Stimulated activated CD8-positive, alpha-beta memory T cell treated with anti-CD3 and anti-CD28 coated beads, Interleukin-12 subunit alpha, Interleukin-12 subunit beta, amount 100 ng/mL, for 24 hours (primary cell): ENCODE results near the gene MRRF.

Experiments used
- DNase-seq: peaks from one replicate; pipeline ENCODE4 v3.0.0-alpha.2; 2020; ENCODE audit errors: extremely low read depth

Gene MRRF

DNA sequence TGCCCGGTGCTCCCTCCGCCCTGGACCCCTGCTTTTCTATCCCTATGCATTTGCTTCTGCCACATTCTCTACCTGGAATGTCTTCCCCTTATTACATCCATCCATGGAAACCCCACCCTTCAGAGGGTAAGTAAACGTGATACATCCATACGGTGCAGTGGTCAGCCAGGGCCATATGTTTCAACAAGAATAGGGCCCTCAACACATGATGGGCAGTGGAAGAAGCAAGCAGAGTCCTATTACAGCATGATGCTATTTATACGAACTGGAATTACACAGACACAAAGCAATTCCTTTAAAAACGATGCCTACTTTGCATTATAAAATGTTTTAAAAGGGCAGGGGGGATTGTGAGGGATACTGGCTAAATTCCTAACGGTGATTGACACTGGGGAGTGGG lies 68.0 kb downstream of the MRRF start:
- no peak for DNase-seq

DNA sequence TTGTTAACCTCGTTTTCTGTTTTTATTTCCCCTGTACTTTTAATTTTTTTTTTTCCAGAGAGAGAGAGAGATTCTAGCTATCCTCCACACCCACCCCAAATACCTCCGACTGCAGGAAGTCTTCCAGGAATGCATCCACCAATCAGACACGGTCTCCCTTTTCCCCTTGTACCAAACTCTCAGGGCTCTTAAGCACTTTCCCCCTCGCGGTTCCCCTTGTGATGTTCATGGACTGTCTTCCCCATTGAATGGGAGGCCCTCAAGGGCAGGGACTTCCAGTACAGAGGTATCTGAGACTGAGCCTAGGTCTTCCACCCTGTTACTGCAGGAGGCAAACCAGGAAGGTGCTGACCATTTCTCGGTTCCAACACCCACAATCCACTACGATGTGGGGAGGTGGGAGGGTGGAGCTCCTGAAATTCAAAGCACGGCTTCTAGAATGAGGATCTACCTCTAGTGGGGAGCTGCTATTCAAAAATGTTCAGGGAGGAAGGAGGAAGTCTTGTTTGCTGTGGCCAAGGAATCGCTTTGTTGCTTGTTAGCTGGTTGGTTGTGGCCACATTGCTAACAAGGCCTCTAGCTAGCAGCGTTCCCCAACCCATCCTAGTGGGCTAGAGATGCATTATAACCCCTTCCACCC lies 68.6 kb downstream of the MRRF start:
- no peak for DNase-seq

DNA sequence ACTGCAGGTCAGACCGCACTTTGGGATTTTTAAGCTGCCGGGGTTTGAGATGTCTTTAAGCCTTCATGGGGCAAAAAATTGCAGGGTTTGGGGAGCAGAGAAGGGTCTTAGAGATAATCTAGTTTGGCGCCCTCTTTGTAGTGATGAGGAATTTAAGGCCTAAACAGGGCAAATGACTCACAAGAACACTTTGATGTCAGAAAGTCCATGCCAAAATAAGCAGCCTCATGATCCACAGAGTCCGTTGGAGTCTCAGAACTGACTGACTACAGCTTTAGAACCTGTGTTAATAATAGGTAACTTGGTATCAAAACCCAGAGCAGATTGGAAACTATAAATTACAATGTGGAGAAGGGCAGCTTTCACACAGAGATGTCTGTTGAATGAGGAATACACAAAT lies 70.2 kb downstream of the MRRF start:
- no peak for DNase-seq

DNA sequence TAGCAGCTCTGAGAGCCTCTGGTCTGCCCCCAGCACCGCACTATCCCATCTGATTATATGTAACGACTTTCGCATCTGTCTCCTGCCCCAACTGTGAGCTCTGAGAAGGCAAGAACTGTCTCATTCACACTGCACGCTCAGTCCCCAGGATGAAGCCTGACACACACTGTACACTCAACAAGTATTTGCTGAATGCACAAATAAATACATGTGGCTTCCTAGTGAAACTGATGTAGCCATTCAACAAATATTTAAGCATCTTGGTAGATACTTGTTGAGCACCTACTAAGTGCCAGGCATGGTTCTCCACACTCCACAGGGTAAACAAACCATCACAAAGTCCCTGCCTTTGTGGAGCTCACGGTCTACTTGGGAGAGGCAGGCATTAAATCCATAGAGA lies 71.5 kb downstream of the MRRF start:
- DNase-seq, result no peak

DNA sequence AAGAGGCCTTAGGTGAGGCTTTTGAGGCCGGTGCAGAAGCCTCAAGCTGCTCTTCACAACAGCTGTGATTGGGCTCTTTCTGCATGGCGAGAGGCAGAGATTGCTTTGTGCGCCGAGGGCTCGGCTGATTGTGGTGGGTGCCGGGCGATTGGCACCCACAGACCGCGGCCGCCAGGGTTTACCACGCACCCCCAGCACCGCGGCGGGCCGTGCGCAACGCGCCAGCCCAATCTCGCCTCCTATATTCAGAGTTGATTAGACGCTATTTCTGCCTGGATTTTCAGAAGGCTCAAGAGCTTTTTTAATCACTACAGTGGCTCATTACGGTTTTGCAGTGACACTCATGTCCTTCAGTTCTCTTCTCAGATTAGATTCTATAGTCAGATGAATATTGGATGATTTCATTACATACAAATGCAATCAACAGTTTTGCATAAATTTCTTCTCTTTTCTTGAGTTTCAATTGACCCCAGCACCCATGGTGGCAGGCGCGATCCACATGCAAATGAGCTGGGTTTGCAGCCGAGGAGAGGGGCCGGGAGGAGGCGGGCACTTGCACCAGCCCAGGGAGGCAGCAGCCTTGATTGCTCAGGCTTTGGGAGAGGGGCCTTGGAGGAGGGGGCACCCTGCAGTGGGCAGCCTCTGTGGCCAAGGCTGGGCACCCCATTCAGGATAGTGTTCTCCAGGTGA lies 72.3 kb downstream of the MRRF start:
- no peak for DNase-seq

DNA sequence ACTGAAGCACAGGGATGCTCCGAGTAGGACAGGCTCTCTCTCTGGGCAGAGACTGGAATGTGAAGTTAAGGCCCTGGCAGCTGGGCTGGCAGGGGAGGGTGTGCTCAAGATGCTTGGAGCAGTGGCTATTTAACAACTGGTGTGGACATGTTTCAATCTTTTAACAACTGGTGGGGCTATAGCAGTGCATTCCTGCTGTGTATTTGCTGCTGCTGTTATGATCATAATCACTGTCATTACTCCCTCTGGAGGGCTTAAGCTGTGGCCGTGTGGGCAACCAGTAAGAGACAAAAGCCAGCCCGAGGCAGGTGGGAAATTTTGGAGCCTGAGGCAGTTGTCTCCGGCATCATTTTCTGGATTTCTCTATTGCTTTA lies 72.9 kb downstream of the MRRF start:
- DNase-seq, result no peak

DNA sequence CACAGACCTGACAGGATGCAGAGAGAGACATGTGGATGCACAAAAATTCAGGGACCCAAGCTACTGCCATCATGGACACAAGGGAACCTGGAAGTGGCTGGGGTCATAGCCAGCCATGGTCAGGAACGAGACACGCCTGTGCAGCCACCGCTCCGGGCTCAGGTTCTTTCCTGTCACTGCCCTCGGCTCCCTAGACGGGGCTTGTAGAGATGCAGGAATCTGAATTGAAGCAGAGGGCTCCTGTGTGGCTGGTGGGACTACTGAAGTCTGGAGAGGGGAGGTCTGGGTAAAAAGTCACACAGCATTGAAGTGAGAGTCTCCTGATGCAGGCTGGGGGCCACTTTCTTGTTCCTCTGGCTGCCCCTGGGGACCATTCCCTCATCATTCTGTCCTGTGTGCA lies 73.9 kb downstream of the MRRF start:
- DNase-seq, result no peak

DNA sequence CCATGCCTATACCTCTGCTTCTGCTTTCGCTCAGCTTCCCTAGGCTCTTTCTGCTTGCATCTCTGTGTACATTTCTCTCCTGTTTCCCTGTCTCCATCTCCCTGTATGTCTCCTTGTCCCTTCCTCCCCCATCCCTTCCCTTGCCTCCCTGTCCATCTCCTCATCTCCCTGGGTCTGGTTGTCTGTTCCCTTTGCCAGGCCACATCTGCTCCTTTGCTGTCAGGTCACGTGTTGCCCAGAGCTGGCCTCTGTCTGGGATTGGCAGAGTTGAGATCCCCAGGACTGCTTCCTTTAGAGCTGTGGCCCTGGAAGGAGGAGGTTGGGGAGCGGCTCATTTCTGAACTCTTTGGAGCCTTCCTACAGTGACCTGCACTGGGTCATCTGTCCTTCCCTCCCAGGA lies 74.3 kb downstream of the MRRF start:
- no peak for DNase-seq

DNA sequence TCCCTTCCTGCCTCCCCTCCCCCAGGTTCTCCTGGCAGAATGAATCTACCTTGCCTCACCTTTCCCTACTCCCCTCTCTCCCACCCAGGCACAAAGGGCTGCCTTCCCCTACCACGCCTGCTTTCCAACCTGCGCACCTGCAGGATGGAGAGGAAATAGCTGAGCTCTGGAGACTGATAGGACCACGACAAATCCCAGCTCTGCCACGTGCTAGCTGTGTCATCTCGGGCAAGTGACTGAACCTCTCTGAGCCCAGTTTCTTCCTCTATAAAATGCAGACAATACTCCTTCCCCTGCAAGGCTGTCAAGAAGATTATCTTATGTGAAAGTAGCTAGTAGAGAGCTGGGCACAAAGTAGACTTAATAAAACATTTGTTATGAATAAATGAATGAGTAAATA lies 74.9 kb downstream of the MRRF start:
- DNase-seq, result no peak

DNA sequence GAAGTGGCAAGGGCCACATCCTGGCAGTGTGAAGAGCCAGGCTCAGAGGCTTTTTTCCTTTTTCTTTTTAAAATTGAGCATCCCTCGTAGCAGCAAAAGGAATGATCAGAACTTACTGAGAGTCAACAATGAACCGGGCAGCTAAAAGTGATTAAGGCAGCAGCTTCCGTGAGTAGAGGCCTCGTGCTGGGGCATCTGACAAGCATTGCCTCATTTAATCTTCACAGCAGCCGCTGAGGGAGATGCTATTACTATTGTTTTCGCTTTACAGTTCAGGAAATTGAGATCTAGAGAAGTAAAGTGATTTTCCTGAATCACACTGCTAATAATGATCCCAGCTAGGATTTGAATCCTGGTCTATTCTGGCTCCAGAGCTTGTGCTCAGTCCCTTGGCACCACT lies 75.5 kb downstream of the MRRF start:
- no peak for DNase-seq

DNA sequence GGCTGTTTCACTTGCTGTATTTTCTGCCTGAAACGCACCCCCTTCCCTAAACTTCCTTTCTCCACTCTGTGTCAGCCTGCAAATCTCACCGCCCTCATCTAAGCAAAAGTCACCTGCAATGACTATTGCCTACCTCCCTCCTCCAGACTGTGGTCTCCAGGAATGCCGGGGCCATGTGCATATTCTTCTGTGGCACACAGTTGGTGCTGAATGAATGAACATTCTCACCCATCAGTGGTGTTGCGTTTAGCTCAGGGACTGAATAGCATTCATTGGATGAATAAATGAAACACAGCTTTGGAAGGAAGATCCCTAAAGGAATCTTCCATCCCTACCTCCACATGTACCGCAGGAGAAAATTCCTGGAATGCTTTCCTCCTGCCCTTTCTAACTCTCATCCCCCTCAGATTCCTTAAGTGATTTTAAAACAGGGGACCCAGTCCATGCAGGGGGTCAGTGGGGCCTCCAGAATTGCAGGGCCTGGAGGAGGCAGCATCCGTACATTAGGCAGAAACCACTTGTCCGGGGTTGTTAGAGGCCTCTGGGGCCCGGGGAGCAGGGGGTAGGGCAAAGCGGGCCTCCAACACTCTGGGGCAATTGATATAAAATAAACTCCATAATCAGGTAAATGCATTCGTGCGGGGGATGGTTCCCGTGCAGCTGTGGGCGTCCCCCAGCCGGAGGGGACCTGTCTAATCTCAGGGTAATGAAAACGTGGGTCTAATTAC lies 77.8 kb downstream of the MRRF start:
- DNase-seq, result no peak

DNA sequence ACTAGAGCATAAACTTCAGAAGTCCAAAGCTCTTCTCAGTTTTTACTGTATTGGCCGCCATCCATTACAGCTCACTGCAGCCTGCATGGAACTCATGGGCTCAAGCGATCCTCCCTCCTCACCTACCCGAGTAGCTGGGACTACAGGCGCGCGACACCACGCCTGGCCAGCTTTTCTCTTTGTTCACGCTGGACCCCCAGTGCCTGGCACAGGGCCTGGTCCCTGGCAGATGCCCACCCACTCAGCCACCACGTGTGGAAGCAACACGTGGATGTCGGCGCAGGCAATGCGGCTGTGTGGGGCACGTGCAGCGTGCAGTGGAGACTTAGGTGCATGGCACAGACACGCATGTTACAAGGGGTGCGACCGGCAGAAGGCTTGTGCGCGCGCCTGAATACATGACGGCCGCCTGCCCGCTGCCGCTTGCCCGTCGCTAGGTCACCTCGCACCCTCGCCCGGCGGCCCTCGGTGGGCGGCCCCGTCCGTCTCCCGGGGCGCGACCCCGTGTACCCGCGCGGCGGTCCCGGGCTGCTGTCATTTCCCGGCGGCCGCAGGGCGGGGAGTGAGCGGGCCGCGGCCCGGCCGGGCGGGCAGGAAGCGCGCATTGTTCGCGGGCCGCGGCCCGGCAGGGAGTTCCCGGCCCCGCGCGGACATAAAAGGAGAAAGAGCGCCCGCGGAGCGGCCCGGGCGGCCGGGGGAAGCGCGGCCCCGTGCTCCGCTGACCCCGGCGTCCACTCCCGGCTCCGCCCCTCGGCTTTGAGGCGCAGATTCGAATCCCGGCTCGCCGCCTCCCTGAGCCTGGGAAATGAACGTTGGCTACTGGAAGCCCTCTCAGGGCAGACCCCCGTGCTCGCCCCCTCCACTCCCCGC lies 82.0 kb downstream of the MRRF start:
- no peak for DNase-seq

DNA sequence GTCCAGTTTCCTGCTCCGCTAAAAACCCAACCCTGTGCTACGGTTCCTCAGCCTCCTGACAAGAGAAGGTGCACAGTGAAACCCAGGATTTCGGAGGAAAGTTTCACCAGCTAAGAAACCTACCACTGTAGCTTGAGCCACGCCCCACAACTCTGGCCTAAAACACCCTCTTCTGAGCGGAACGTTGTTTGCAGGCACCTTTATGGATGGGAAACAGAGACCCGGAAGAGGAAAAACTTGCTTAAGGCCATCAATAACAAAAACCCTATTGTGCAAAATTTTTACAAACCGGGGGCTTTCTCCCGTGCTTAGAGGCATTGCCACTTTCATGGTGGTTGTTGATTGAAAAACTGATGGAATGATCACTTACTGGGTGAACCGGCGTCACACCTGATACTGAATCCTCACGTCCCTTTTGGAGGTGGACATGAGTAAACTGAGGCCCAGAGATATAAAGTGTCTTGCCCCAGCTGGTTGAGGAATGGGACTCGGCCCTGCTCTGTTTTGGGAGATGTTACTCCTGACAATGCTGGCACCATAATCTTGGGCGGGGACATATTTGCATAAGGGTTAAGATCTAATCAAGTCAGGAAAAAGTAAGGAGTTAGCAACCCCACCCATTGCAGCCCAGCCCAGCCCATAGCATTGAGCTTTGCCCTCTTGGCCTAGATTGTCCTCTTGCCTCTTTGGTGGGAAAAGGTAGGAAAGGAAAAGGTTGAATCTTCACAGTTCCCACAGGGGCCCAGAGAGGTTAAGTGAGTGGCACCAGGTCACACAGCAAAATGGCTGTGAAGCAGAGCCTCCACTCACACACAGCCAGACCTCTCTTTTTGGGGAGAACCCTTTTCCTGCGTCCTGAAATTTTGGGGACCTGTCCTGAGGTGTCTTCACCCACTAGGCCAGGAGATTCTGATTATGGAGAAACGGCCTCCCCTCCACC lies 82.9 kb downstream of the MRRF start:
- no peak for DNase-seq

DNA sequence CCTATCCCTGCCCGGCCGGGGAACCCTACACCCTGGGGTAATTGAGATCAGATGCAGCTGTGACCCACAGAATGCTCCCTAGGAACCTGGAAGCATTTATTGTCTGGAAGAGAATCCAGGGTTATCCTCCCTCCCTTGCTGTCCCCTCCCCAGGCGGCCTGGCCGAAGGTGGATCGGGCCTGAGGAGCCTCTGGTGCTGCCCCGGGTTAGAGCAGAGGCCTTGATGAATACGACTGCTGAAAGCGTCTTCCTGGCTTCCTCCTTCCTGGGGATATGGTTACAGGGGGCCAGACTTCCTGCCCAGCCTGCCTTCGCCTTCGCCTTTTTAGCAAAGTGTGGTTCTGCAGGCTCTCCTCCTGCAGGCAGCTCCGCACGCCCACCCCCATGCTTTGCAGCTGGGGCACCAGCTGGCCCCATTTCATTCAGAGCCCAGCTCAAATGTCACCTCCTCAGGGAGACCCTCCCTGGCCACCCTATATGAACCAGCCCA lies 83.7 kb downstream of the MRRF start:
- no peak for DNase-seq

DNA sequence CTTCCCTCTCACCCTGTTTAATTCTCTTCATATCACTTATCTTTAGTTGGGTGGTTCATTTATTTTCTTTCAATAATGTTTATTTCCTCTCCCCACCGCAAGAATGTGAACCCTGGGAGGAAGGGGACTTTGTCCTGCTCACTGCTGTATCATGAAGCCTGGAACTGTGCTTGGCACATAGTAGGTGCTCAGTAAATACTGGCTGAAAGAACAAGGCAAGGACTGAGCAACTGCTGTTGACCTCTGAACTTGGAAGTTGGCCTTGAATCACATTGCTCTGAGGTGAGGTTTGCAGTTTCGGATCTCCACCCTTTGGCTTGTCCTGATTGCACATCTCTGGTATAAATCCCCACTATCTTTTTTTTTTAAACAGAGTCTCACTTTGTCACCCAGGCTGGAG lies 84.1 kb downstream of the MRRF start:
- no peak for DNase-seq

DNA sequence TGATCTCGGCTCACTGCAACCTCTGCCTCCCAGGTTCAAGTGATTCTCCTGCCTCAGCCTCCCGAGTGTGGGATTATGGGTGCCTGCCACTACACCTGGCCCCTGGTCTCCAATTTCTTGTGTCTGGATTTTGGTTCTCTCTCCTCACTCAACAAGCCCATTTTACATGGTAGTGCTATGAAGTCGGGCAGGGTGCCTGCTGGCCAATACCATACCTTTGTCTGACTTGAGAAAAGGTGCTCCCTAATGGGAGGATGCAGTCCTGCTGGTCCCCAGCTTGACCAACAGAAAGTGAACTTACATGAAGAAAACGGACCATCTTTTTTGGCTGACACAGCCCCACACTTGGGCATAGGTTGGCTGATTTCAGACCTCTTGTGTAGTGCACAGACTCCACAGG lies 84.5 kb downstream of the MRRF start:
- no peak for DNase-seq

DNA sequence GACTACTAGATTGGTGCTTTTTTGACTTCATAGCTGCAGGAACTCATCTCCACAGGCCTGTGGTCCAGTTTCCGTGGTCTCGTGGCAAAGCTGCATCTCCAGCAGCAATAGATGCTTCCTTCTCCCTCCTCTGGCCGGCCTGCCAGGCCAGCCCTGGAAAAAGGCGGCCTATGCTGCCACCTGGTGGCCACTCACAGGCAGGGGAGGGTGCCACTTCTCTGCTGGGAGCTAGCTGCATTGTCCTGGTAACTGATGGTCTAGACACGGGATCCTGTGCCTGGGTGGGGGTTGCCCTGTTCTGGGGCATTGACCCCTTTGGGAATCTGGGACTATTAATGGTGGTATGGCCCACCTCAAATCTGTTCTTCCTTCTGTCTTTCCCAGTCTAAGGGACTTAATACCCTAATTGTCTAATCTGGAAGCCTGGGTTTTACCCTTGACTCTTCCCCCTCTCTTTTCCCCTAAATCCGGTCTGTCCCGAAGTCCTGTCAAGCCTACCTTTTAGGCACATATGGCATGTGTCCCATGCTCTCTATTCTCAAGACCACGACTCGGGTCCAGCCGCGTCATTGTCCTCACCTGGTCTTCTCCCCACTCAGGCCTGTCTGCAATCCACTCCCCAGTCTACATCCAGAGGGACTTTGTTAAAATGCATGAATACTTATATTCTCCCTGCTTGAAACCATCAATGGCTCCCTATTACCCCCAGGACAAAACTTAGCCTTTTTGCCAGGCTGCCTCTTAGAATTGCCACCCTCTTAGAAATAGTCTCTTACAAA lies 86.1 kb downstream of the MRRF start:
- peak; percentile 32 for DNase-seq

DNA sequence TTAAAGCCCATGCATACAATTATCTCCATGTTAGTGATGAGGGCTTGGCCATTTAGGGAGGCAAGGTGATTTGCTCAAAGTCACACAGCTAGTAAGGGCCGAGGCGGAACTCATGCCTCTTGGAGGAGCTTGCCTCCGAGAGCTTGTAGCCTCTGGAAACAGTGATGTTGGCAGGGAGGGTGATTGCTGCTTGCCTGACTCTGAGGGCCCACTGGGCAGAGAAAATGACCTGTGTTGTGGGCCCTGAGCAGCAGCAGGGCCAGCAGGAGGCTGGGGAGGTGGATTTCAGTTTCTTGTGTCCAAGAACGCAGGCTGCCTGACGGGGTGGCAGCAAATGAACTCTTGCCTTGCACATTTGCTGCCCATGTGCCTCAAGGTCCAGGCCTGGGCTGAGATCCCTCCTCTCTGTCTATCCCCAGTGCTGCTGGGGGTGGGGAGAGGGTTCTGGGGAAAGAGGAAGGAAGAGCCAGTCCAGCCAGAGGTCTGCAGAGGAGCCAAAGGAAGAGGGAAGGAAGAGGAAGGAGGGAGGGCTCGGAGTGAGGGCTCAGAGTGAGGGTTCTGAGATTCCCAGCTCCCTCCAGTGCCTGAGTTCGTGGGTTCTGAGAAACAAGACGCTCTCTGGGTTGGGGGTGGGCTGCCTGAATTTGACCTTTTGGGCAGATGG lies 90.0 kb downstream of the MRRF start:
- DNase-seq, result no peak

DNA sequence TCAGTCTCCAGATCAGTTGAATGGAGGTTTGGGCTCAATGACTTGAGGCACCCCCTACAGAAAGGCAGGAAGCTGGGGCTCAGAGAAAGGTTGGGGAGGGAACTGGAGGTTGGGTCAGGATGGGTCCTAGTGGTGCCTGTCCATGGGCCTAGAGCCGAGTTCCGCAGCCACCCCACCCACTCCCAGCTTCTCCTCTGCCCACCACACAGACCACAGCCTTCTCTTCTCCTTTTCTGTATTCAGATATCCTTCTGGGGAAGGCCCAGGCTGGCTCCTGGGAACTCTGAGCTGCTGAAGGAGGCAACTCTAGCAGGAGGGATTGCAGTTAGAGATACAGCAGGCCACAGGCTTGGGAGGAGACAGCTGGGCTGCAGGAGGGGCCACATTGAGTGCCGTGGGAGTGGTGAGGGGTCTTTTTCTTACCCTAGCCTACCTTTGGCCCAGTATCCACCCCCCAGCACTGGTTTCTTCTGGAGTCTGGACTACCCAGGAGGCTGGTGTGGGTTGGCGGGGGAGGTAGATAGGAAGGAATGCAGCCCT lies 90.7 kb downstream of the MRRF start:
- DNase-seq, result no peak
